GM18951 (cell line): ENCODE data around the gene RPTOR.
"Not testable (repeated sequence)": the region's sequence is repeated elsewhere in the genome, so short reads cannot be mapped to it uniquely, and the experiment has no call there.

Source experiments
- POLR2A ChIP-seq: IDR thresholded peaks from 4 replicates; pipeline ENCODE4 v1.6.1; 2011; ENCODE audit warnings: mild to moderate bottlenecking; ENCODE audit not compliant: insufficient read length, insufficient read depth; ENCODE audit errors: extremely low read depth
- in situ Hi-C: fragments of 300-500 bp; cut with MboI; formaldehyde crosslinking; loops from one replicate; pipeline ENCODE4 v1.12.0; 2022; ENCODE audit warnings: low sequenced_read_pairs, mixed read lengths, inconsistent platforms; ENCODE audit not compliant: unreplicated experiment

The RPTOR gene

DNA sequence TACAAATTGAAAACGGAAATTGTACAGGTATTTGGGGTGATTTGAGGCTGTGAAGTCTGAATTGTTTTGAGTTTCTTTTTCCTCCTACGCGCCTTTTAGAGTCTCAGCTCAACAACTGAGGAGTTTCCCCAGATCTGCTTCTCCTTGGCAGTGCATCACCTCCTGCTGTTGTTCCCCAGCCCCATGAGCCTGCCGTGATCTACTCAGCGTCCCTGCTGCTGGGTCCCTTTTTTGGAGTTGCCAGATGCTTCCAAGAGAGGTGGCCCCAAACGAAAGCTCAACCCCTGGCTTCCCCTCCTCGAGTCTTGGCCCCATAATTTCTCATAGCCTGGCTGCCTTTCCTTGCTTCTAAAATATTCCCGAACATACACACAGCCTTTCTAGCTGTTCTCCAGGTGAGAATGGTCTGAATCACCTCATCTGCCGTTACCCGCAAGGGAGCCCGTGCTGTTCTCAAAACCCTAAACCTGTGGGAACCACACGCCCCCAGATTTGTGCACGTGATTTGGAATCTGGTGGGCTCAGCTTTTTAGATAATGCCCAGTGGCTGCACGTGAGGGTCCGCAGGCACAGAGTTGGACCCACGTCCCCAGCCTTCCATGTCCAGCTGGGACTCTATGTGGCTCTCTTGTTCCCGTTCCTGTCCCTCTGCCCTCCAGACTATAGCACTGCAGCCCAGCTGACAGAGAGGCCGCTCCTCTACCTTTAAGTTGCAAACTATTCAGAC lies 267.9 kb downstream of the RPTOR start:
- no peak for TF ChIP-seq POLR2A
- in situ Hi-C loops, result no loop called here

DNA sequence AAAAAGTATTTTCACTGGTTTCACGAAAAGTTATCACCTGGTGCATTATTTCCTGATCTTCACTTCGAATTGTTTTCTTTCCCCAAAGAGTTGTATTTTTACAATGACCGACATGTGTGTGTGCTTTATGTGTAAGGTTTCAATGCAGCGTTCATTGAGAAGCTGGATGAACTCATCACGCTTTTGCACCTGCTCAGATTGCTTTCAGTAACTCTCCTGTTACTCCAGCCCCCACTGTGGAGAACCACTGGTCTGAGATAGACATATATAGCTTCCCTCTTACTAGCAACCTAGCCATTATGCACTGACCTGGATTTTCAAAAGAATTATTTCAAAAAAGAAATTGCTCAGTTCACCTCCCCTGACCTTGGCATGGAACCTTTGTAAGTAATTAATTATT lies 268.7 kb downstream of the RPTOR start:
- in situ Hi-C loops, result no loop called here
- no peak for TF ChIP-seq POLR2A

DNA sequence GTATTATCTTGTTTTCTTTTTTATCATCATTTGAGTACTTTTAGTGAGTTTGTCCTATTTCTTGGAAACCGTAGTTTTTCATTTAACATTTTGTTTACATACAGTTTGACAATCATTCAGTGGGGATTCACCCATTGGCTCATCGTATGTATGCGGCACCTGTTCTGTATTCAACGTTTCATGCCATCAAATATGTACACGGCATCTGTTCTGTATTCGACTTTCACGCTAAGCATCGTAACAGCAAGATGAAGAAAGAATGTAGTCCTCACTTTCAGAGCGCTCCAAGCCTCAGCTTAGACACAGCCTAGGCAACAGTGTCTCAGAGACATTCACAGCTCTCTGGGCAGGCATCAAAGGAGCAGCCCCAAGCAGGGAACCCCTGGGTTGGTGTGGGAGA lies 269.9 kb downstream of the RPTOR start:
- in situ Hi-C loops, result no loop called here

DNA sequence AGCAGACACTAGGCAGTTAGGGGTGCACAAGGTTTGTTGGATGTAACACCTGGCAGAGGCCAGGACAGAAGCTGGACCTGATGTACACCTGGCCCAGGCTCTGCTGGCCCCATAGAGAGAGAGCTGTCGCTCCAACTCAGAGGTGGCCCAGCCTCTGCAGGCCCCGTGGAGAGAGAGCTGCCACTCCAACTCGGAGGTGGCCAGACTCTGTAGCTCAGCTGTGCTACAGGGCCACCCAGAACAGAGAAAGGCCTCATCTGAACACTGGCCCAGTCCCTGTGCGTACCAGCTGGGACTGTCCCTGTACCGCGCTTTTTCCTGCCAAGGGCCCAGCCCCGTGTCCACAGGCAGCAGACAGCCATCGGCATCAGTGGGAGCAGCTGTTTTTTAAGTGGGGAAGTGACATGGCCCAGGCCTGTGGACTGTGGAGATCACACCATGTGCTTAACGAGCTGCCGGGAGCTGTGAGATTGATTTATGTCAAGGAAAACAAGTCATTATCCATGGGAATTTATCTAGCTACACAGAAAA lies 270.6 kb downstream of the RPTOR start:
- TF ChIP-seq POLR2A, result no peak
- in situ Hi-C loops, result no loop called here

More for the DNA sequence above, 269.9 kb downstream of the RPTOR start:
- TF ChIP-seq POLR2A, result no peak

DNA sequence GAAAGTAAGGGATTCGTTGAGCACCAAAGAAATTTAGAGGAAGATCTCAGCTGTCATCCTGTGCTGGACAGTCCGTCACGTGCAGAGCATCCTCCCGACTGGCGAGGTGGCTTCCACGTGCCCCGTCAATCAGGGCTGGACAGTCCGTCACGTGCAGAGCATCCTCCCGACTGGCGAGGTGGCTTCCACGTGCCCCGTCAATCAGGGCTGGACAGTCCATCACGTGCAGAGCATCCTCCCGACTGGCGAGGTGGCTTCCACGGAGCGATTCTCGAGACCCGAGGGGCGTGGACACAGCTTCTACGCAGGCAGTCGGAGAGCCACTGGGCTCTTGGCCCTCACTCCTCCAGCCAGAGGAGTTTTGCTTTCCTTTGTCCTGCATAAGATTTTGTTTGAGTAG lies 271.1 kb downstream of the RPTOR start:
- in situ Hi-C loops, result not testable (repeated sequence)

DNA sequence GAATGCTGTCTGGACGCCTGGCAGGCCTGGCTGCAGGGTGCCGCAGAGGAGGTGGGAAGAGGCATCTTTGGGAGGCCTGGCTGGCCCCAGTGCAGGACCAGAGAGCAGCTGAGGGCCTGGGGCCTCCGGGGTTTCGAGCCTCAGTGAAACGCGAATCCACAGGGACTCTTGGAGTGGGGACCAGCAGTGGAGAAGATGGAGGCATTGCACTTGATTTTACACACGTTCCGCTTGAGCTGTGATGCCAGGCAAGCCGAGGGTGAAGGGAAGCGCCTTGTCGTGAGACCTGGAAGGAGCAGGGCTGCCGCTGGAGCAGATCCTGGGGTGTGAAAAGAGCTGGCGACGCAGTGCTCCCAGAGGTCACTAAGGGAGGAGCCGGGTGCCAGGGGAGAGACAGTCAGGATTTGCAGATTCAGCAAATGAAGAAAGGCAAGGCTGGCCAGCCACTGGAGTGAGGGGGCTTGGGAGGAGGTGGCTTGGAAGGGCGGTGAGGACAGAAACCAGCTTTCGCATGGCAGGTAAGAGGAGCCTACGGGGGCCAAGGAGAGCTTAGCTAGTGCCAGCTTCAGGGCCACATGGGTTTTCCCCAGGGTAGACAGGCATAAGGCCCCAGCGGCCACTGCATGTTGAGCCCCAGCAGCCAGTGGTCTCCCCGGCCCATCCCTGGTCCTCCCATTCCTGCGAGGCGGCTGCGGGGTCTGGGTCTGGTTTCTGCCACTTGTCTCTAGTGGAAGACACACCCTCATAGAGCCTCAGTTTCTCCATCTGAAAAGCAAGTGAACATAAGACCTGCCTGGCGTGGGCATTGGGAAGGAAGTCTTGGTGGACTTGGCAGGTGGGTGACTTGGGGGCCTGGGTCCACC lies 271.8 kb downstream of the RPTOR start:
- TF ChIP-seq POLR2A, result no peak
- in situ Hi-C loops, result no loop called here

DNA sequence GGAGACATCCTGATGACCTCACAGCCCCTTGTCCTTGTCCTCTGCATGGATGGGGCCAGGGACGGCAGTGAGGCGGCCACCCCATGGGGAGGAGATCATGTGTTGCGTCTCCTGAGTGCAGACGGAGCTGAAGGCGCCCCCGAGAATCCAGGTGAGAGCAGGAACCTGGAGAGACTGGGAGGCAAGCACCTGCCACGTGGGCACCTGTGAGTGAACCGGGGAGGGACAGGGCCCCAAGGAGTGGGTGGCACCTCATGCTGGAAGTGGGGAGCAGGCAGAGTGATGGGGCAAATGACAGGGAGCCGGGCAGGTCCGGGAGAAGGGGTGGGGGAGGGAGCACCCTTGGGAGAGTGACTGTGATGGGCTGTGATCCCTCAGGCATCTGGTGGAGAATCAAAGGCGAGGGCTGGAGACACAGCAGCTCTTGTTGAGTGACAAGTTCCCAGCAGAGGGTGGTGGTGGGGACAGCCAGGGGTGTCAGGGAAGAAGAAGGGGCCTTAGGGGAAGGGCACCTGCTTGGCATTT lies 272.7 kb downstream of the RPTOR start:
- in situ Hi-C loops, result no loop called here

DNA sequence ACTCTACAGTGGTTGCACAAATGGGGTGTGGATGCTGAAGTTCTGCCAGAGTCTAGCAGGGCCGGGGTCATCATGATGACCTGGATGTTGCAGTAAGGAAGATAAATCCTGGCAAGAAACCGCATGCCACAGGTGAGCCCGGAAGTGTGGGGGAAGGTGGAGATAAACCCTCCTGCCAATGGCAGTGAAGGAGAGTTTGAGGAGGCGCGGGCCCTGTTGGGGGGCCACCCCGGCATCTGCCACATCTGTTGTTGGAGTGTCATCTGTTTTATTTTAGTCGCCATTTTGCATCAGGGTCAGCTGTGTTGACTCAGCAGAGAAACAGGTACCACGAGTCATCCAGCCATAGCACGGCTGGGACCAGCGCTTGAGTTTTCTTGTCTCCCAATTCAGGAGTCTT lies 273.2 kb downstream of the RPTOR start:
- in situ Hi-C loops, result no loop called here
- no peak for TF ChIP-seq POLR2A

More for the DNA sequence above, 272.7 kb downstream of the RPTOR start:
- TF ChIP-seq POLR2A, result no peak

DNA sequence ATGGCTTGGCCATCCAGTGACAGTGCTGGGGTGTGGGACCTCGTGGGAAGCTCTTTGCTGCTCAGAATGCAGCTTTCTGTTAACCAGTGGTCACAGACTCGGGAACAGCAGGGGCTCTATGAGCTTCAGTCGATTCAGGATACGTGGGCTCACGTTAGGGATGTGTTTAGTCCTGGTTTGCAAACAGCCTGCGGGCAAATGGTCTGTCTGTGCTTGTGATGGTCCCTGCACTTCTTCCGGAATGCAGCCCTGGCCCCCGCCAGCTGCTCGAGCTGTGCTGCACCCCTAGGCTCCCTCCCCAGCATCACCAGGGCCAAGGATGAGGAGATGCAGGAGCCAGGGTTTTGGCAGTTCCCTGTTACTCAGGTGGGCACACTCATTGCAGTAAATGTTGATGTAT lies 274.2 kb downstream of the RPTOR start:
- TF ChIP-seq POLR2A, result no peak
- in situ Hi-C loops, result no loop called here

DNA sequence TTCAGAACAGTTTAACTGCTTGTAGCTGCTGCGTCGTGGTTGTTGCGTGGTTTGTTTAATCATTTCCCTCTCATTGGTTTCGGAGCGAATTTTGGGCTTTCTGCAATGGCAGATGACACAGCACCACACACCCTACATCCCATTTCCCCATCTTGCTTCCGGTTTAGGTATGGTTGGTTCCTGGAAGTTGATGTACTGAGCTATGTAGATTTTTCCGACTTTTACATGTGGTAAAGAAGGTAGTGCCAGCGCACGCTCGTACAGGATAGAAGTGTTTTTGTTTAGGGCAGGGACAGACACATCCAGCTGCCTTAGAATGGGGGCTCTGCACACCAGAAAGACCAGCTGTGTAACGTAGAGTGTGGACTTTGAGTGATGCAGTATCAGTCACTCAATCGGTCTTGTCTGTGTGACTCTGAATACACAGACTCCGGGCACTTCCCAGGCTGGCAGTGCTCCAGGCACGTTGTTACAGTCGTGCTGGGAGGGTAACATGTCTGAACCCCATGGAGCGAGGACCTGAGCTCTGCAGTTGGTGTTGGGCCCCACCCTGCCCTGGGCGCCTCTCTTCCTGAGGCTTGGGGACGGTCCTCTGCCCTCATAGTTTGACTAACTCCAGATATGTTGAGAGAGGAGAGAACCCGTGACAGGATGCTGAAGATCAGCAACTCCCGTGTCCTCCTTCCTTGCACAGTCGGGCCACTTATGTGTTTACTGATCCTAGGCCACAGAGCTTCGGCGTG lies 275.0 kb downstream of the RPTOR start:
- in situ Hi-C loops, result no loop called here
- TF ChIP-seq POLR2A, result no peak

DNA sequence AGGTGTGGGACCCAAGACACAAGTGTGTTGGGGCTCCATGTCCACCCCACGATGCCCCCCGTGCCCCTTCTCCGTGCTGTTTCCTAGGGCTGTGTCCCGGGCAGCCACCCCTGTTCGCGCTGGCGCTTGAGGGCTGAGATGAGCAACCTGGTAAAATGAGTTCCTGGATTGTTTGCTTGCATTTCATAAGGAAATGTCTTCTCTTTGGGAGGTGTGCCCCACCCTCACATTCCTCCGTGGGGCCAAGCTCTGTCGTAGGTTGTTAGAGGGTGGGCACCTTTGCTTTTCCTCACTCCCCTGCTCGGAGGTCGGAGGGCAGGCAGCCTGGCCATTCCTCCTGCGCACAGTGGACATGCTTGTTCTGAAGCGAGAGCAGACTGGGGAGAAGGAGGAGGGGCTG lies 275.7 kb downstream of the RPTOR start:
- in situ Hi-C loops, result no loop called here
- no peak for TF ChIP-seq POLR2A

DNA sequence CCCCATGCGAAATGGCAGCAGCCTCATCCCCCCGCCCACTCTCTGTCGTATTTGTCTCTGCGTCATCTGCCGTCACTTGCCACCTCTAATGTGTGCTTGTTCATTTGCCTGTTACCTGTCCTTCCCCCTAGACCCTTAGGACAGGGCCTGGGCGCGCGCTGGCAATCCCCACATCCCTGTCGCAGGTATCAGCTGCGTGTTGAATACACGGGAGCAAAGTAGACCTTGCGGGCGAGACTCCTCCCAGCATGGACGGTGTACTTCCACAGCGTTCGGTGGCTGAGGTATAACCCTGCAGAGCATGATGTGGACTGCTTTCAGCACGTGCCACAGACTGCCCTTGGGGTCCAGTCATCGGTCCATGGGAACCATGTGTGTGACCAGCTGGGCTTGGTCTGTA lies 276.9 kb downstream of the RPTOR start:
- TF ChIP-seq POLR2A, result no peak
- in situ Hi-C loops, result no loop called here

DNA sequence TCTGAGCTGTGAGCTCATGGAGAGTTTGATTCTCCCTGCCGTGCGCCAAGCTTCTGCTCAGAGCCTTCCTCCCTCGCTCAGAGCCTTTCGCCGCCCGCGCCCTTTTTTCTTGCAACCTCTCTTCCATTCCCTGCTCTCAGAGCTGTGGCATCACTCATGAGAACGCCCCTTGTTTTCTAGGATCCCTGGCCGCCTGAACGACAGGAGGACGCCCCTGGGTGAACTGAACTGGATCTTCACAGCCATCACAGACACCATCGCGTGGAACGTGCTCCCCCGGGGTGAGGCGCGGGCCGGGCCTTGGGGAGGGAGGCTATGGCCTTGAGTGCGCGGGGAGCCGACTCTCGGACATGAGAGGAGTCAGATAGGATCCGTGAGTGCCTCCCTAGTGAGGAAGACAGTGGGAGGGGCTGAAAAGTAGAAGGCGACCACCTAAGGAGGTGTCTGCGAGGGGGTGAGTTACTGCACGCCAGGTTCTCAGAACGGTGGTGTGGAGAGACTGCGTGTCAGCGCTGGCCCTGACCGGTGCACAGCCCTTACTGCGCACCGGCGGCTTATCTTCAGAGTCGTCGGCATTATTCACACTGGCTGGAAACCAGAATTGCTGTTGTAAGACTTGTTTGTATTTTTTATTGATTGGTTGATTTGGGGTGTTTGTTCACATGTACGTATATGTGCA lies 277.5 kb downstream of the RPTOR start:
- TF ChIP-seq POLR2A, result no peak

More for the DNA sequence above, 277.5 kb downstream of the RPTOR start:
- in situ Hi-C loops, result no loop called here
